Neural cell (in vitro differentiated cells): Measurements from ENCODE around the gene NF2.

ENCODE experiments used
- EP300 ChIP-seq: fragments of 450-650 bp; conservative IDR thresholded peaks from 2 replicates; pipeline ENCODE4 v1.6.1; 2014; ENCODE audit warnings: antibody characterized with exemption, mild to moderate bottlenecking, moderate library complexity; ENCODE audit not compliant: poor library complexity, severe bottlenecking
- TAF1 ChIP-seq: IDR thresholded peaks from 2 replicates; pipeline ENCODE4 v1.6.1; 2012; ENCODE audit warnings: low read depth

DNA sequence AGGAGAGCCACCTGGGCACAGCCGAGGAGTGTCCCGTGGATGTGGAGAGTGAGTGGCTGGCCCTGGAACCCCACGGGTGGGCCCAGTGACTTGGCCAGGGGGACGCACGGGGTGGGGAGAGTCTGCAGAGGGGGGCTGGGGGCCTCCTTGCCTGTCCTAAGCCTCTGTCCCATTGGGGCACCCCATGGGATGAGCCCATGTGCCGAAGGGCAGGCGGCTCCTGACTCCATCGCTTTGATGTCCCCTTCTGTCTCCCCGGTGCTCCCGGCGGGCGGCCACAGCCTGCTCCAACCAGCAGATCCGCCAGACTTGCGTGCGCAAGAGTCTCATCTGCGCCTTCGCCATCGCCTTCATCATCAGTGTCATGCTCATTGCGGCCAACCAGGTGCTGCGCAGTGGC is 125.7 kb downstream of the NF2 start:
- no peak for TF ChIP-seq TAF1
- TF ChIP-seq EP300, result no peak
